22Rv1 (cell line): ENCODE data around the gene DACH1.

Experiments
- H3K27ac ChIP-seq: fragments of 450-650 bp; 2 replicates; pipeline ENCODE4 v1.5.1; 2017
- ZFX ChIP-seq: fragments of 450-650 bp; IDR thresholded peaks from 2 replicates; pipeline ENCODE4 v1.6.1; 2017; ENCODE audit warnings: antibody characterized with exemption, borderline replicate concordance
- TF ChIP-seq, protein P1 (sequence below): fragments of 450-650 bp; IDR thresholded peaks from 2 replicates; pipeline ENCODE4 v1.5.1; 2017; ENCODE audit warnings: mild to moderate bottlenecking

Gene DACH1

DNA sequence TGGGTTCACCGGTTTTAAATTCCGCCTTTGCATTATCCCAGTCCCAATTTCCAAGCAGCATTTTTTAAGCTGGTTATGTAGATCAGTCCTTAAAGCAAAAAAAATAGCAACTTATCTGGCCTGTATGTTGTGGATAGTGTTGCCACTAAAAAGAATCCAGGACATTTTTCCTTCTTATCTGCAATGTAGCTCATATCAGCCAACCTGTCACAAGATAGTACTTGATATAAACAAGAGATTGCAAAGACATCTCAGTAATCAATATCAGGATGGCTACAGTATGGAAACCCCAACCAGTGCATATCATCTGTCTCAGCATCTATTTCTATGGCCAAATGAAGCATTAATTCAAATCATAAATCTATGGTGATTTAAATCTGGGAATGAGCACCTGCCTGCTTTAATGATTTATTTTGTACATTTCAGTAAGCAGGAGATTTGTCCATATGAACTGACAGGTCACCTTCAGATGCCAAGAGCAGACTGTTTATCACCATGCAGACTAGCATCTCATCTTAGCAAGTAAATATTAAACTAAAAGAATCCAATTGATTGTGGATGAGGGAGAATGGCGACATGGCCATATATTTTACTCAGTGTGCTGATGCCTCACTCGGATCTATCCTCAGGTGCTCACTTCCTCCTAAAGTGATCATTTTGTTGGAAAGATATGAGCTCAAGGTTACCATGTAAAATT lies 240.4 kb downstream of the DACH1 start:
- no peak for TF ChIP-seq ZFX
- TF ChIP-seq, protein P1, sequence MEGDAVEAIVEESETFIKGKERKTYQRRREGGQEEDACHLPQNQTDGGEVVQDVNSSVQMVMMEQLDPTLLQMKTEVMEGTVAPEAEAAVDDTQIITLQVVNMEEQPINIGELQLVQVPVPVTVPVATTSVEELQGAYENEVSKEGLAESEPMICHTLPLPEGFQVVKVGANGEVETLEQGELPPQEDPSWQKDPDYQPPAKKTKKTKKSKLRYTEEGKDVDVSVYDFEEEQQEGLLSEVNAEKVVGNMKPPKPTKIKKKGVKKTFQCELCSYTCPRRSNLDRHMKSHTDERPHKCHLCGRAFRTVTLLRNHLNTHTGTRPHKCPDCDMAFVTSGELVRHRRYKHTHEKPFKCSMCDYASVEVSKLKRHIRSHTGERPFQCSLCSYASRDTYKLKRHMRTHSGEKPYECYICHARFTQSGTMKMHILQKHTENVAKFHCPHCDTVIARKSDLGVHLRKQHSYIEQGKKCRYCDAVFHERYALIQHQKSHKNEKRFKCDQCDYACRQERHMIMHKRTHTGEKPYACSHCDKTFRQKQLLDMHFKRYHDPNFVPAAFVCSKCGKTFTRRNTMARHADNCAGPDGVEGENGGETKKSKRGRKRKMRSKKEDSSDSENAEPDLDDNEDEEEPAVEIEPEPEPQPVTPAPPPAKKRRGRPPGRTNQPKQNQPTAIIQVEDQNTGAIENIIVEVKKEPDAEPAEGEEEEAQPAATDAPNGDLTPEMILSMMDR: no peak
- no peak overlapping the region for H3K27ac ChIP-seq

DNA sequence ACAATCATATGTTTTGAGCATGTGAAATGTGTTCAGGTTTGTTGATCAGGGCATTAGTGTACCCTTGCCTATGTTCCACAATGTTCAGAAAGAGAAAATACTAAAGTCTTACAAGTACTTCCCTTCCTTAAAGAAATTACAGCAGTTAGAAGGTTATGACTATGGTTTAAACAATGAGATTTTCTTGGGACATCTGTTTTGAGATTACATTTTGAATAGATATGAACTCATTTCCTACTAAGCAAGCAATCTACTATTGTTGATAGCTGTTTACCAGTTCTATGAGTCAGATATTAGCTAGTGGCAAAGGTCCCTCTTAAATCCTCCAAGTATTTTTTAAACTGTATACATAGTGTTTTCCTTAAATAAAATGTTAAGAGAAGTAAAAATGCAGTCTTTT lies 241.3 kb downstream of the DACH1 start:
- TF ChIP-seq ZFX: no peak
- TF ChIP-seq, protein P1: no peak
- no peak overlapping the region for H3K27ac ChIP-seq

DNA sequence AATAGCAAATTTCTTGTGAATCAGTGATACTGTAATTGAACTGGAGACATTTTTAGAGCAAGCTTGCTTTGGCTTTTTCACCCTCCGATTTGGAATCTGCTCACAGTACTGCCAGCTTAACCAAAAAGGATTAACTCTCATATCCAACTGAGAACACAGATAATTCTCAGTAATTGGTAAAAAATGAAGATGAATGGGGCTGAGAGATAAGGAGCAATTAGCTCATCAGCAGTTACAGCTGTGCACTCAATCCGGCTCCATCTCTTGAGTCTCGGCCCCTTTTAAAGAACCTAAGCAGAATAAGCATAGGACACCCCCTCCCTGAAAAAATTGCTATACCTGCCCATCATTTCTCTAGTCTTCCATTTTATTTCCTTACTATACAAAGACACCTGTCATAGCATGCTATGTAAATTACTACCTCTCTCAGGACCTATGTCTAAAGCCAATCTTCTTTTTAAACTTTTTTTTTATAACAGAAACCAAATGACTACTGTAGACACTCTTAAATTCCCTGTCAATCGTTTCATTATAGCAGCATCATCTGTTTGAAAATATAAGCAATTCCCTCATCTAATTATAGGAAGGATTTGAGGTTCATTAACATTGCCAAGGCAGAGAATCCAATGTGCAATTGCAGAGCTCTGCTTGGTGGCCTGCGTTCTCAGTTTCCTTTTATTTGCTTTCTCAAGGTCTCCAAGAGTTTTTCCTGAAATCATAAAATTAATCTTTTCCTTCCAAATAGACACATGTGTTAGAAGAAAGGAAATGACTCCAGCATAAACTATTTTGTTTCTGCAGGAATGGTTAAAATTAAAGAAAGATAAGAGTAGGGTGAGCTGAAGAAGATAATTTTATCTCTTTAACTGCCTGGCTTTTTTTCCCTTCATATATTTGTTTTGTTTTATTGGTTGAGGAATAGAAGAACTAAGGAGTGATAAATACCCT lies 242.1 kb downstream of the DACH1 start:
- no peak overlapping the region for H3K27ac ChIP-seq

DNA sequence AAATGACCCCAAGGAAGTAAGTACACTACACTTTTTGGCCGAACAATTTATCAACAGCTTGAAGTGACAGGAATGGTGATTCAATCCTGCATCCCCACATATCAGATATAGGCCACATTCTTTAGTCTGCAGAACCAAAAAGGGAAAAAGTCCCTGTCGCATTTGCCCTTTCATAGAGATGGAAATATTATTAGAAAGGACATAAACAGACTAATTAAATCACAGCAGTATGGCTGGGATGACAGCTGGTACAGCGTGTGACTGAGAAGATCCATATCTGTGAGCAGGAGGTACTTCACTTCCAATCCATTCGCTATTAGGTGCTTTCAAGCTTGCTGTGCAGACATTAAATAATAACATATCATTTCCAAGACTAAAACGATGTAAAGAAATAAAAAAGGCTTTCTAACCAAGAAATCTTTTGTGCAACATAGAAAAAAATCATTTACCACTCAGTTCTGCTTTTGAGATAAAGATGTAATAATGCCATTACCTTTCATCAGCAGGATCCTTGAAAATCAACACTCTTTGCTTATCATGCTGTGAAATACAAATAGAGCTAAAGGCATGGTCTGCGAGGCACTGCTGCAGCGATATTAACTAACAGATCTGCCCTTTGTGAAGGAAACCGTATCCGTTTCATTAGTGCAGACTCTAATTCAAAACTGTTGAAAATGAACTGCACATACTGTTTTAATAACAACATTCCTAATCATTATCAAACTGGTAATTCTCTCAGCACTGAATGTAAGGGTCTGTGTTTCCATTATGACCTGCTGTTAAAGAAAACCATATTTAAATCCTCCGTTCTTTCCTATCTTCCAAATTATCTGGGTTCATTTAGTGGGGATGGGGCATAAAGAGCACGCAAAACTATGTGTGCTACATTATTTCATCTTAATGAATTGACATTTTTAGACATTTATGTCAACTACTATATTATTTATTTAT lies 245.6 kb downstream of the DACH1 start:
- TF ChIP-seq, protein P1: no peak
- TF ChIP-seq ZFX: no peak
- H3K27ac ChIP-seq: no peak overlapping the region

More for the DNA sequence above, 242.1 kb downstream of the DACH1 start:
- TF ChIP-seq ZFX: no peak
- TF ChIP-seq, protein P1: no peak

DNA sequence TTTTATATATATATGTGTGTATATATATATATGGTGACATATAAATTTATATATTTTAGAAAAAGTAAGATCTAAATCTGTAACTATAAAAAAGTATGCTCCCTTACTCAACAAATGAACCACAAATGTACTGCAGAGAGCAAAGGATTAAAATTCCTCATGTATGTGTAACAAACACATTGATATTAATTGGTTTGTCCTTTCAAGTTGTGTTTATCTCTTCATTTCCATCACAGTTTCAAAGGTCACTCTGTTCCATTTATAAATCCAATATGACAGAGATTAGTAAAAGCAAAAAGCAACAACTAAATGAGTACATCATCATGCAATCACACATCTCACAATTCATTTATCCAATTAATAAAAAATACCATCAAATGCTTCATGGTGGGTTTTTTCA lies 247.9 kb downstream of the DACH1 start:
- TF ChIP-seq ZFX: no peak
- TF ChIP-seq, protein P1: no peak
- no peak overlapping the region for H3K27ac ChIP-seq

DNA sequence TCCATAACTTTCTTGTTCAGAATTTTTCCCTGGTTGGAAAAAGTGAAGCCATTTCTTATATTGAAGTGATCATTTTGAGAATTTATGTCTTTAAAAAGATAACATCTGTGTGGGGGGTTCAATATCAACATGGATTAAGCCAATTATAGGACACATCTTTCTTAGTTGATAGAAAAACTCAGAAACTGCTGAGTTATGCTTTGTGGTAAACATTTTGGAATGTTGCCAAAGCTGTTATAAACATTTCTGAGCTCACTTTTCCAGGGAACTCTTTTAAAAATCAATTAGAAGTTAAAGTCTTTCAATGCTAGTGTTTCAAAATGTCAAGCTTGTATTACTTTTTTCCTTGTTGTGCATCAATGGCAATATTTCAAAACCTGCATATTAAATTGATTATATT lies 248.8 kb downstream of the DACH1 start:
- no peak overlapping the region for H3K27ac ChIP-seq
- TF ChIP-seq, protein P1: no peak
- no peak for TF ChIP-seq ZFX
